ENCODE measurements around the gene RASEF.

RASEF gene

GRCh38 chr9:83056174-83056573, 6.8 kb downstream of the RASEF start:
- DNase-seq (ENCODE audit: low spot score) = no peak

GRCh38 chr9:83047839-83048775, 14.8 kb downstream of the RASEF start:
- DNase-seq (ENCODE audit: low spot score) = no peak

- DNase-seq (ENCODE audit: low spot score) = no peak
Measured at GRCh38 chr9:83043597-83043996, 19.3 kb downstream of the RASEF start.

- no peak for DNase-seq (ENCODE audit: low spot score)
Measured at GRCh38 chr9:83041771-83042170, 21.2 kb downstream of the RASEF start.

- DNase-seq (ENCODE audit: low spot score) = no peak
Measured at GRCh38 chr9:83039303-83039702, 23.6 kb downstream of the RASEF start.

GRCh38 chr9:83036043-83036442, 26.9 kb downstream of the RASEF start:
- DNase-seq (ENCODE audit: low spot score) = no peak

GRCh38 chr9:83035143-83035542, 27.8 kb downstream of the RASEF start:
- no peak for DNase-seq (ENCODE audit: low spot score)

- no peak for DNase-seq (ENCODE audit: low spot score)
Measured at GRCh38 chr9:83034587-83034986, 28.4 kb downstream of the RASEF start.

GRCh38 chr9:83034026-83034425, 28.9 kb downstream of the RASEF start:
- DNase-seq (ENCODE audit: low spot score) = no peak

- DNase-seq (ENCODE audit: low spot score) = no peak
Measured at GRCh38 chr9:83032065-83032625, 30.8 kb downstream of the RASEF start.

GRCh38 chr9:83030391-83031107, 32.4 kb downstream of the RASEF start:
- DNase-seq (ENCODE audit: low spot score) = no peak

- no peak for DNase-seq (ENCODE audit: low spot score)
Measured at GRCh38 chr9:83029531-83030137, 33.3 kb downstream of the RASEF start.

GRCh38 chr9:83027153-83027891, 35.6 kb downstream of the RASEF start:
- DNase-seq (ENCODE audit: low spot score) = no peak

GRCh38 chr9:83024506-83025125, 38.3 kb downstream of the RASEF start:
- DNase-seq (ENCODE audit: low spot score) = no peak

- DNase-seq (ENCODE audit: low spot score) = no peak
Measured at GRCh38 chr9:83023151-83023550, 39.8 kb downstream of the RASEF start.

- no peak for DNase-seq (ENCODE audit: low spot score)
Measured at GRCh38 chr9:83020864-83021263, 42.1 kb downstream of the RASEF start.

GRCh38 chr9:83020327-83020726, 42.6 kb downstream of the RASEF start:
- DNase-seq (ENCODE audit: low spot score) = no peak

GRCh38 chr9:83019246-83019645, 43.7 kb downstream of the RASEF start:
- DNase-seq (ENCODE audit: low spot score) = no peak

GRCh38 chr9:83015897-83016296, 47.0 kb downstream of the RASEF start:
- DNase-seq (ENCODE audit: low spot score) = no peak

GRCh38 chr9:83013867-83014605, 48.9 kb downstream of the RASEF start:
- no peak for DNase-seq (ENCODE audit: low spot score)

Data from NAMALWA (cell line).